HG02678 (cell line): Measurements from ENCODE around the gene CCDC34.

Experiments
- ATAC-seq: cut with Tn5 transposase; IDR thresholded peaks from one replicate; pipeline ENCODE4 v1.9.1; 2021; ENCODE audit warnings: mild to moderate bottlenecking, moderate library complexity; ENCODE audit not compliant: unreplicated experiment

The CCDC34 gene, protein sequence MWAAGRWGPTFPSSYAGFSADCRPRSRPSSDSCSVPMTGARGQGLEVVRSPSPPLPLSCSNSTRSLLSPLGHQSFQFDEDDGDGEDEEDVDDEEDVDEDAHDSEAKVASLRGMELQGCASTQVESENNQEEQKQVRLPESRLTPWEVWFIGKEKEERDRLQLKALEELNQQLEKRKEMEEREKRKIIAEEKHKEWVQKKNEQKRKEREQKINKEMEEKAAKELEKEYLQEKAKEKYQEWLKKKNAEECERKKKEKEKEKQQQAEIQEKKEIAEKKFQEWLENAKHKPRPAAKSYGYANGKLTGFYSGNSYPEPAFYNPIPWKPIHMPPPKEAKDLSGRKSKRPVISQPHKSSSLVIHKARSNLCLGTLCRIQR

GRCh38 chr11:27362749-27363575 lies at the start of gene CCDC34:
Gene CCDC34, minus strand, starts transcription at chr11:27363215. Its CDS starts 21 bp downstream, at chr11:27363194.
- peak; percentile 99 for ATAC-seq

GRCh38 chr11:27412192-27412691 lies 49.2 kb upstream of the CCDC34 start:
- no peak for ATAC-seq

DNA sequence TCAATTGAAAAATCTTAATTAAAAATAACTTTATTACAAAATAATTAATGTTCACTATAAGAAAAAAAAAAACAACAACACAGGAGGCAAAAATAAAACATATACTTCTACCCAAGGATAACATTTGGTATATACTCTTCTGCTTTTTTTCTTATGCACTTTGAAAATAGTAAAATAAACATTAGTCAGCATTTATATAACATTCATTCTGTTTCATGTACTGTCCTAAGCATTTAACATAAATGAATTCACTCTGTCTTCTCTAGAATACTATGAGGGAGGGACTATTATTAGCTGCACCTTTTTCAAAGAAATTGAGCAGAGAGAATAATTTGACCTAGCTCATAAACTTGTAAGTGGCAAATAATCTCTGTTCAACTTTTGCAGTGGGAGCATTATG lies 48.3 kb upstream of the CCDC34 start:
- ATAC-seq, result no peak

DNA sequence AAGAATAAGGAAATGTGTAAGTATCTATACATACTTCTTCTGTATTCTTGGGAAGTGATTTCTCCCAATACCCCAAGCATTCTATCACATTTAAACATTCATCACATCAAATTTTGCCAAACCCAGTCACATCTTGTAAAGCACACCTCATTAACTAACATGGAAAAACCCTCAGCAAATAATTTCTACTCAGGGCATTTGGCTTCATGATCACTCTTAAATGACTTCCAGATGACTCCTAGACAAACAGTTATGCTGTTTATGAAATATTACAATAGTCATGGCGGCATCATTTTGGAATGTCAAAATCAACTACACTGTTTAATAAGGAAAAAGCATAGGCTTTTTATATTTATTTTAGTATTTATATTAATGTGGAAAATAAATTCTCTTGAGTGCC lies 47.3 kb upstream of the CCDC34 start:
- ATAC-seq, result no peak

DNA sequence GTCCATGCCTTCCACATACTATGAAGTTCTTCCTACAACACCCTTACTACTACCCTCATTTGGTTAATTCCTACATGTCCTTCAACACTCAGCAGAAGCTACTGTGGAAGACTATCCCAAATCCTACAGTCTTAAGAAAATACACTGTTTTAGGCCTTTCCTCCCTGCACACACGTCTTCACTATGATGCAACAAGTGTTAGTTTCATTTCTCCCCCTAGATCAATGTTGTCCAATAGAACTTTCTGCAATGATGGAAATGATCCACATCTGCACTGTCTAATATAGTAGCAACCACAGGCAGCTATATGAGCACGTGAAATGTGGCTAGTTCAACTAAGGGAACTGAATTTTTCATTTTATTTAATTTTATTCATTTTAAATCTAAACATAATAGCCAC lies 46.7 kb upstream of the CCDC34 start:
- ATAC-seq, result no peak

GRCh38 chr11:27409049-27409448 lies 46.0 kb upstream of the CCDC34 start:
- no peak for ATAC-seq

GRCh38 chr11:27408246-27408800 lies 45.3 kb upstream of the CCDC34 start:
- no peak for ATAC-seq

DNA sequence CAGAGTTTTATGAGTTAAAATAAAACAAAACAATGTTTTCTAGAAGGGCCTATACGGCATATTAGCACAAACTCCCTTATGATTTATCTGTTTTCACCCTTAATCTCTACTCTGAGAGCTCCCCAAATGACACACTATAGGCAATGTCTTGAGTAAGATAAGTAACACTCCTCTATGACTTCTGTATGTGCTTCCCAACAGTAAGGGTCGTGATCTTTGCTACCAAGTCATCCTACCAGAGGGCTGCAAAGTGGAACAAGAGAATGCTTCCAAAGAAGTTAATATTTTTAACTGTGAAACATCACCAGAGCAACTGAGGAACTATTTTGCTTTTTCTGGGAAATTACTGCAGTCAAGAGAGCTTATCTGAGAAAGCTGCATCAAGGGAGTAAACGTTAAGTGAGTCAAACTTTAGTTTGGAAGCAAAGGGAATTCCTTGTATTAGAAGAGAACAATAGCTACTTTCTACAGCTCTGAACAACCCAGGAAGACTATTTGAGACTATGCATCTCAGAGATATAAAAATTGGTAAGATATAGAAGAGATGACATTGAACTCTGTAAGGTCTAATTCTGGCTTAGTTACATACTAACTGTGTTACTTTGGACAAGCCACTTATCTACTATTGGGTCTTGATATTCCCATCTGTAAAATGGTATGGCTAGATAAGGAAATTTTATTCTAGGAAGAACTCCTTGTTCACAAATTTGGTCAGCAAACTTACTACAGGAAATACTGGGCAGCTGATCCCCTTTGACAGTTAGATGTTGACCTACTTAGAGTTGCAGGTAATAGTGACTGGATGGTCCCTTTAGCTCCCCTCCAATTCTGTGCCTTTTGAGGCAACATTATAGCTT lies 43.7 kb upstream of the CCDC34 start:
- no peak for ATAC-seq

DNA sequence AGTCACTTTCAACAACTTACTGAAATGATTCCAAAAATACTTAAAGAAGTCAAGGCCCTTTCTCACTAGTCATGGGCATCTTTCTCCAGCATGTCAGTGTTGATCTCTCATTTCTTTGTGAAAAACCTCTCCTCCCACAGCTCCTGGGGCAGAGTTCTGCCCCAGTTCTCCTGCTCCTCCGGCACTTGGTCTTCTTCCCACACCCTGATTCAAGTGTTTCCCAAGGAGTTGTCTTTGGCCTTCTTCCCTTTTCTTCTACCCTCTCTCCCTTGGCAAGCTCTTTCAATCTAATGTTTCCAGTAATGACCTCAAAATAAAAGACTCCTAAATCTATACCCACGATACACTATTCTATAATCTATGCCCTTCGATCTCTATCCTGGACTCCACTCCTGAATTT lies 42.1 kb upstream of the CCDC34 start:
- ATAC-seq, result no peak

DNA sequence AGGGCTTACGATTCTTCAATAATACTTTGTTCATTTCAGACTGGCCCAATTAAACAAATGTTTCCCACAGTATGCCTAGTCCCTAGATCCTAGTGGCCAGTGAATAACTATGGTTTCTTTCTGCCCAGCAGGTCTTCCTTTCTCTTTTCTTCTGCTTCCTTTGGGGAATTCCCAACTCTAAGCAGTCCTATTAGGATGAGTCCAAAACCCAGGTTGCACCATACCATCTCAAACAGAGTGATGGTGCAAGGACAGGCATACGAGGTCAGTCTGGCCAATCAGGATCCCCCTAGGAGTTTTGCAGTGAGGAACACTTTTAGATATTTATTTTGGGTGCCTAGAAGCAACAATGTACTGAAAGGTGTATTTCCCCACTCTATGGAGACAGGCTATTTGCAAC lies 41.4 kb upstream of the CCDC34 start:
- ATAC-seq, result no peak

GRCh38 chr11:27403195-27403594 lies 40.2 kb upstream of the CCDC34 start:
- ATAC-seq, result no peak

- no peak for ATAC-seq
Measured at GRCh38 chr11:27402450-27402849, 39.4 kb upstream of the CCDC34 start.

GRCh38 chr11:27401833-27402316 lies 38.9 kb upstream of the CCDC34 start:
- ATAC-seq, result no peak

GRCh38 chr11:27401280-27401832 lies 38.3 kb upstream of the CCDC34 start:
- no peak for ATAC-seq

GRCh38 chr11:27398400-27398770 lies 35.4 kb upstream of the CCDC34 start:
- ATAC-seq, result no peak

DNA sequence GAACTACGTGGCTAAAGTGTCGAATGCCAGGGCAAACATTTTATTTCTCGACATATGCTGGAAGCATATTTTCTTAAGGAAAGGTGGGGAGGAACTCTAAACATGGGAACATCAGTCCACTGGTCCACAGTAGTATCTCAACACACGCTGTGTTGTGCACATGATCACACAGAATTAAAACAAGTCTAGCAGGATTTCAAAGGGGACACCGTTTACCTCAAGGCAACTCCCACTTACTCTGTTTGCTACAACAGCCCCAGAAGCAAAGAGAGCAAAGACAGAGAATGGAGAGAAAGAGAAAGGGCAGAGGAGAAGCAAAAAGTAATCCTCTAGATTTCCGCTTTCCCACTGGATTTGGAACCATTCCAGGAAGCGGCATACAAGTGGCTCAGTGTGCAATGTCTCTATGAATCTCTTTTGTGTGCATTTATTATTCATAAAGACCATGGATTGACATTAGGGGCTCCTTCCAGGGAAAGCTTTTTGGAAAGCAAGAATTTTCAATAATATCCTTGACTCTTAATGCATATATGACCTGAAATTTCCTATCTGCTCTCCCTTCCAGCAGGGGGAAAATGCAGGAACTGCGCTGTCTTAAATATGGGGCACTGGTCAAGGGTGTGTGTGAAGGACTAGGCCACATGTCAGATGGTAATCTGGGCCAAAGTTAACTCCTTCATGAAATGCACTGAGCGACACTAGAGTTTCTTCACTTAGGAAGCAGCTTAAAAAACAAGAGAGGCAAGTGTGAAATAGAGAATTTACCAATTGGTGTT lies 34.8 kb upstream of the CCDC34 start:
- no peak for ATAC-seq

- ATAC-seq, result no peak
Measured at GRCh38 chr11:27396259-27396839, 33.3 kb upstream of the CCDC34 start.

DNA sequence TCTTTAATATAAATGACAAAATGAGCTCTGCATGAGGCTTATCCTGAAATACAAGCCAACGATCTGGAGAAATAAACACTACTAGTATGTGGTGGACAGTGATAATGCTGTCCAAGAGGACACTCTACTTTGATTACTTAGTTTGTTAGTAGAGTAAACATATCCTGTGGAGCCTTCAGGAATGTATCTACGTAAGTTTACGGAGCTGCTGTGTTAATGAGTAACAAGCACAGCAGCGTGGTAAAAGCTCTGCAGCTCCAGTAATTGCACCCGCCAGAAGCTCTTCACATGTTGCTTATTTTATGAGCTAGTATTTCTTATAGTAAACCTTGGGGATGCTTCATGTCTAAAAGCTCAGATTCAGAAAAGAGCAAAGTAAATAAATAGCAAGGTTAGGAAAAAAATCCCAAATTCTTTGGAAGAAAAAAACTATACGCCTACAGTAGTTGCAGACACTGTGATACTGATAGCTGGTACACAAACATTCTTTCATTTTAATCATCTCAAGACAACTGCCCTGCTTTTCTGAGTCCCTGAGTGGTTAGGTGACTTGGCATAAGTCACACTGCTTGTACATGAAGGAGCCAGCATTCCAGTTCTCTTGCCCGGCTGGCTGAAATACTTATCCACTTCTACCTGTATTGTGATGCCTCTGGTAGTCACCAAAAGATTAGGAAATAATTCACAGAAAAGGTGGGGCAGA lies 32.7 kb upstream of the CCDC34 start:
- ATAC-seq, result no peak
